OCI-LY3 (cell line): ENCODE data around the gene SYNRG.
"Not testable (repeated sequence)": the region's sequence is repeated elsewhere in the genome, so short reads cannot be mapped to it uniquely, and the experiment has no call there.

Source experiments
- H2AFZ ChIP-seq: fragments of 200-600, 300-600 bp; shearing (Covaris generic); 2 replicates; pipeline ENCODE4 v1.6.0; 2014; ENCODE audit warnings: antibody characterized with exemption, low read depth, low read length
- H3K27ac ChIP-seq: fragments of 200-600, 300-600 bp; sonication (generic); 2 replicates; pipeline ENCODE4 v1.5.1; 2014; ENCODE audit warnings: mild to moderate bottlenecking, low read length, moderate library complexity, mixed read lengths
- H3K27me3 ChIP-seq: fragments of 200-600, 300-600 bp; sonication (generic); 2 replicates; pipeline ENCODE4 v1.6.1; 2014; ENCODE audit warnings: low read depth, low read length, mixed read lengths
- H3K36me3 ChIP-seq: fragments of 200-600, 300-600 bp; sonication (generic); replicated peaks from 2 replicates; pipeline ENCODE3; 2014; ENCODE audit warnings: low read depth, low read length, mixed read lengths
- H3K4me1 ChIP-seq: fragments of 300-600, 200-600 bp; sonication (generic); 2 replicates; pipeline ENCODE4 v1.6.1; 2014; ENCODE audit warnings: low read length, mixed read lengths
- H3K4me2 ChIP-seq: fragments of 200-600, 300-600 bp; sonication (generic); 2 replicates; pipeline ENCODE4 v1.6.1; 2014; ENCODE audit warnings: low read length, mixed read lengths
- H3K4me3 ChIP-seq: fragments of 300-600, 200-600 bp; sonication (generic); 2 replicates; pipeline ENCODE4 v1.5.1; 2014; ENCODE audit warnings: antibody characterized with exemption, mild to moderate bottlenecking, low read length, moderate library complexity
- H3K79me2 ChIP-seq: fragments of 300-600, 200-600 bp; shearing (Covaris generic); 2 replicates; pipeline ENCODE4 v1.6.1; 2014; ENCODE audit warnings: mild to moderate bottlenecking, low read length, mixed read lengths
- H3K9ac ChIP-seq: fragments of 300-600, 200-600 bp; shearing (Covaris generic); 2 replicates; pipeline ENCODE4 v1.6.0; 2014; ENCODE audit warnings: mild to moderate bottlenecking, low read length, moderate library complexity
- H3K9me3 ChIP-seq: fragments of 200-600, 300-600 bp; shearing (Covaris generic); 2 replicates; pipeline ENCODE4 v1.6.1; 2014; ENCODE audit warnings: low read length, mixed read lengths; ENCODE audit not compliant: insufficient read depth
- H4K20me1 ChIP-seq: fragments of 200-600, 300-600 bp; sonication (generic); 2 replicates; pipeline ENCODE4 v1.6.1; 2016; ENCODE audit warnings: low read length, mixed read lengths; ENCODE audit not compliant: insufficient read depth
- CTCF ChIP-seq: fragments of 200-600, 300-600 bp; sonication (generic); IDR thresholded peaks from 2 replicates; pipeline ENCODE4 v1.5.1; 2014; ENCODE audit warnings: antibody characterized with exemption, low read length, low read depth
- EZH2phosphoT487 ChIP-seq: fragments of 200-600 bp; shearing (Covaris generic); IDR thresholded peaks from 2 replicates; pipeline ENCODE4 v1.6.1; 2018; ENCODE audit warnings: antibody characterized with exemption, mixed run types, low read depth

The SYNRG gene

GRCh38 chr17:37643118-37643766 is 34.0 kb upstream of the SYNRG start, which contains the start of gene DDX52:
TSS of gene DDX52 (minus strand) at chr17:37643446. CDS start at chr17:37643420, 26 bp downstream.
- H3K4me3 ChIP-seq: peak within 1 kb of the TSS; percentile 97
- H3K27ac ChIP-seq: peak within 1 kb of the TSS; percentile 20
- no peaks in the 10 kb centered on the region for H3K9me3 ChIP-seq
- peak within 1 kb of the TSS; percentile 93 for H3K4me2 ChIP-seq
- TF ChIP-seq EZH2phosphoT487 (no peak), CTCF (no peak)
- peaks cover 32% of the 10 kb centered on the region for H3K27me3 ChIP-seq
- no peaks in the 10 kb centered on the region for H4K20me1 ChIP-seq
- H2AFZ ChIP-seq: peak within 1 kb of the TSS; percentile 92
- H3K4me1 ChIP-seq: peaks cover 10% of the 10 kb centered on the region
- peaks cover 39% of the 10 kb centered on the region for H3K79me2 ChIP-seq
- H3K9ac ChIP-seq: peak within 1 kb of the TSS; percentile 89
- peaks cover 12% of the 10 kb centered on the region for H3K36me3 ChIP-seq

DNA sequence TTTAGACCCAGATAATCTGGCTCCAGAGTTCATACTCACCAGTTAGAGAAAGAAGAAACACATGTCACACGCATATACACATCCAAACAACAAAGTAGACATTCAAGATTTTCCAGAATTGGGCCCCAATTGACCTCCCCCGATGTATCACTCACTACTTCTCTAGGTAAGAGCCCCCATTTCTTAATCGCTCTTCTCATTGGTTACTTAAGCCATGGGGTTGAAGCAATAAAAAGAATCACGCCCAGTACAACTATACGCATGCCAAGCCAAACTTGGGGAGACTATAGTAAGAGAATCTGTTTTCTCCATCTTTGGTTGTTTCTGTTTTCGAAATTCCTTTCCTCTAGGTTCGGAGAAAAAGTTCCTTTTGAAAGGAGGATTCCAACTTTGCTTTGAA is 33.5 kb upstream of the SYNRG start:
- TF ChIP-seq EZH2phosphoT487: no peak
- no peak for TF ChIP-seq CTCF

GRCh38 chr17:37640015-37640414 is 30.8 kb upstream of the SYNRG start:
- no peaks in the 10 kb centered on the region for H4K20me1 ChIP-seq
- no peaks in the 10 kb centered on the region for H3K9me3 ChIP-seq
- peaks cover 10% of the 10 kb centered on the region for H3K4me1 ChIP-seq
- no peak overlapping the region for H2AFZ ChIP-seq
- H3K27ac ChIP-seq: no peak overlapping the region
- peaks cover 34% of the 10 kb centered on the region for H3K36me3 ChIP-seq
- no peak overlapping the region for H3K9ac ChIP-seq
- peaks cover 9% of the 10 kb centered on the region; the same call in 1 of the 2 replicates for H3K27me3 ChIP-seq
- H3K79me2 ChIP-seq: peaks cover 45% of the 10 kb centered on the region
- no peak overlapping the region for H3K4me2 ChIP-seq
- no peak for TF ChIP-seq CTCF
- H3K4me3 ChIP-seq: no peak overlapping the region

More for the DNA sequence above, 33.5 kb upstream of the SYNRG start:
- peak overlapping the region; percentile 20 for H3K27ac ChIP-seq
- peak overlapping the region; percentile 78 for H2AFZ ChIP-seq
- H3K36me3 ChIP-seq: peaks cover 18% of the 10 kb centered on the region
- peak overlapping the region; percentile 89 for H3K9ac ChIP-seq
- peaks cover 10% of the 10 kb centered on the region for H3K4me1 ChIP-seq
- H3K4me2 ChIP-seq: peak overlapping the region; percentile 93
- peak overlapping the region; percentile 97 for H3K4me3 ChIP-seq
- H3K9me3 ChIP-seq: no peaks in the 10 kb centered on the region
- no peaks in the 10 kb centered on the region for H4K20me1 ChIP-seq
- peaks cover 45% of the 10 kb centered on the region for H3K79me2 ChIP-seq
- H3K27me3 ChIP-seq: peaks cover 27% of the 10 kb centered on the region

- no peak overlapping the region for H3K4me2 ChIP-seq
- no peak overlapping the region for H3K9ac ChIP-seq
- H3K79me2 ChIP-seq: peaks cover 42% of the 10 kb centered on the region
- H4K20me1 ChIP-seq: no peaks in the 10 kb centered on the region
- no peak overlapping the region for H2AFZ ChIP-seq
- no peaks in the 10 kb centered on the region for H3K27me3 ChIP-seq
- H3K4me1 ChIP-seq: peaks cover 7% of the 10 kb centered on the region
- TF ChIP-seq CTCF (no peak), EZH2phosphoT487 (no peak)
- H3K9me3 ChIP-seq: no peaks in the 10 kb centered on the region
- H3K27ac ChIP-seq: no peak overlapping the region
- peaks cover 34% of the 10 kb centered on the region for H3K36me3 ChIP-seq
- no peak overlapping the region for H3K4me3 ChIP-seq
Measured at GRCh38 chr17:37637956-37638355, 28.7 kb upstream of the SYNRG start.

DNA sequence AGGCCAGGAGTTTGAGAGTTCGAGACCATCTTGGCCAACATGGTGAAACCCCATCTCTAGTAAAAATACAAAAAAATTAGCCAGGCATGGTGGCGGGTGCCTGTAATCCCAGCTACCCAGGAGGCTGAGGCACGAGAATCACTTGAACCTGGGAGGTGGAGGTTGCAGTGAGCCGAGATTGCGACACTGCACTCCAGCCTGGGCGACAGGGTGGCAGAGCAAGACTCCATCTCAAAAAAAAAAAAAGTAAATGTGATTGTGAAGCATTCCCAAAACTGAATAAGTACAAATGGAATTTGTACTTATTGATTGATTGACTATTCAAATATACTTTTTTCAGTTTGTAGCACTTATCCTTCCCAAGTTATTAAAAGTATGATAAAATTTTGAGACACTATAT is 7.2 kb upstream of the SYNRG start:
- not testable (repeated sequence) for H2AFZ ChIP-seq, H3K9ac ChIP-seq, H3K9me3 ChIP-seq, H3K4me3 ChIP-seq, H3K4me2 ChIP-seq, H3K79me2 ChIP-seq, H3K27ac ChIP-seq, H3K27me3 ChIP-seq, H3K4me1 ChIP-seq, H4K20me1 ChIP-seq
- H3K36me3 ChIP-seq: peaks cover 52% of the 10 kb centered on the region
